Spleen (tissue), 7 donors: ENCODE data around the gene RAB44.

ENCODE experiments used
- POLR2A ChIP-seq, 3 donors: fragments of 450-650 bp; IDR thresholded peaks; one replicate each; pipeline ENCODE4 v1.5.1; 2017; ENCODE audit warnings: antibody characterized with exemption in 3 of 3, mild to moderate bottlenecking in 1 of 3
- POLR2AphosphoS5 ChIP-seq, 3 donors: sonication (generic); formaldehyde crosslinking; IDR thresholded peaks; one replicate each; pipeline ENCODE4 v1.5.1; 2017; ENCODE audit warnings: antibody characterized with exemption in 3 of 3
- TF ChIP-seq, protein P1 (sequence below), 11 experiments: fragments of 200-600 bp in 7 of 11; fragments of 450-650 bp in 4 of 11; sonication (generic) in 4 of 11; IDR thresholded peaks in 8 of 11; conservative IDR thresholded peaks in 3 of 11; 1 replicate in 7 of 11; 2 replicates in 4 of 11; pipeline versions ENCODE4 v1.4.0 to v1.8.0; 2016 to 2021; ENCODE audit warnings: antibody characterized with exemption in 11 of 11, inconsistent platforms in 4 of 11, mild to moderate bottlenecking in 1 of 11
- donor health status: DM: no; HTN: no; CAD: no; lungs with moderate emphysema.
- donor health status: DM: no; HTN: no; CAD: no.
- donor health status: DM: no; HTN: no; CAD: no.

DNA sequence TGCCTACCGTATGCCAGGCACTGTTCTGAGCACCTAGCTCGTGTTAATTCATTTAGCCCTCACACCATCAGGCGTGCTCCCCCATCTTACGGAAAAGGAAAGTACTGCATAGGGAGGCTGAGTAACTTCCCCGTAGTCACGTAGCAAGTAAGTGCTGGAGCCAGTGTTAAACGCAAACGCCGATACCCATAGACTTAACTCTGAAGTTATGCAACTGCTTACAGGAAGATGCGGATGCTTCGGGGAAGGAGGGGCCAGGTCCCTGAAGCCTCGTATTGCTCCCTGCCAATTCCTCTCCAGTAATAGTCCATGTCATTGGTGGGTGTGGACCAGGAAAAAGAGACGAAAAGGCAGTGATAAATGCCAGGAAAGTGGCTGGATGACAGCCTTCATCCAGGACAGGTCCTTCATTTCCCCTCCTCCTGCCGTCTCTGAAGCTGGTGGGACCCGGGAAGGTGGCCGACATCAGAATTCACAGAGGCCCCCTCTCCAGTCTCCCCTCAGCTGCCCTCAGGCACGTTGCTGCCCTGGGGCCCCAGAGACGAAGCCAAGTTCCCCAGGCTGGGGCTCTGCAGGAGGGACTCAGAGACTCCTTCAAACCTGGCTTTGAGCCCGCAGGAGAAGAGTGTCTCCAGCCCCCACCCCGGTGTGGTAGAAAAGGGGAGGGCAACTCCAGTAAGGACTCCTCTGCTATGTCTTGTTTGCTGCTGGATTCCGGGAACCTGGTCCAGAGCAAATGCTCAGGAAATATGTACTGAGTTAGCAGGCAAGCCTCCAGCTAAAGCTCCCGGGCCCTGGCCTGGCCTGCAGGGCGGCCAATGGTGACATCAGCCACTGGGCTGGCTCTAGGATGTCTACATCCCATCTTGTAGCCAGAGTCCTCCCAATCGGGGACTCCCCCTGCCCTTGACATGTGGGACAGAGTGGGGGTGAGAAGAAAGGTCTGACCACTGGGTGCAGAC is 37.8 kb downstream of the RAB44 start:
- TF ChIP-seq POLR2A (IDR thresholded peaks at IDR 0.05) (no peak), POLR2AphosphoS5 (IDR thresholded peaks at IDR 0.05) (peak; percentile 19 to 75 (median 48))
- TF ChIP-seq, protein P1, sequence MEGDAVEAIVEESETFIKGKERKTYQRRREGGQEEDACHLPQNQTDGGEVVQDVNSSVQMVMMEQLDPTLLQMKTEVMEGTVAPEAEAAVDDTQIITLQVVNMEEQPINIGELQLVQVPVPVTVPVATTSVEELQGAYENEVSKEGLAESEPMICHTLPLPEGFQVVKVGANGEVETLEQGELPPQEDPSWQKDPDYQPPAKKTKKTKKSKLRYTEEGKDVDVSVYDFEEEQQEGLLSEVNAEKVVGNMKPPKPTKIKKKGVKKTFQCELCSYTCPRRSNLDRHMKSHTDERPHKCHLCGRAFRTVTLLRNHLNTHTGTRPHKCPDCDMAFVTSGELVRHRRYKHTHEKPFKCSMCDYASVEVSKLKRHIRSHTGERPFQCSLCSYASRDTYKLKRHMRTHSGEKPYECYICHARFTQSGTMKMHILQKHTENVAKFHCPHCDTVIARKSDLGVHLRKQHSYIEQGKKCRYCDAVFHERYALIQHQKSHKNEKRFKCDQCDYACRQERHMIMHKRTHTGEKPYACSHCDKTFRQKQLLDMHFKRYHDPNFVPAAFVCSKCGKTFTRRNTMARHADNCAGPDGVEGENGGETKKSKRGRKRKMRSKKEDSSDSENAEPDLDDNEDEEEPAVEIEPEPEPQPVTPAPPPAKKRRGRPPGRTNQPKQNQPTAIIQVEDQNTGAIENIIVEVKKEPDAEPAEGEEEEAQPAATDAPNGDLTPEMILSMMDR (IDR thresholded peaks at IDR 0.05 in 8 of 11, conservative IDR thresholded peaks at IDR 0.05 in 3 of 11), result peak in 7 of 11 experiments; percentile 3 to 51 (median 24)
